Astrocyte of the hippocampus (primary cell): Measurements from ENCODE around the gene TSPAN4.

ENCODE experiments used
- DNase-seq: peaks from one replicate; pipeline ENCODE4 v3.0.0; 2011; ENCODE audit warnings: low read depth, low spot score

TSPAN4 gene

GRCh38 chr11:908273-908672, 65.6 kb downstream of the TSPAN4 start:
- DNase-seq = no peak

GRCh38 chr11:909406-909805, 66.8 kb downstream of the TSPAN4 start:
- no peak for DNase-seq

GRCh38 chr11:910044-910588, 67.5 kb downstream of the TSPAN4 start:
- no peak for DNase-seq

- peak; percentile 94 for DNase-seq
These were observed 68.0 kb downstream of the TSPAN4 start, which contains the start of gene CHID1 for GRCh38 chr11:910589-911030. CHID1 (minus strand) TSS chr11:910810; CDS start chr11:904816, 5,994 bp downstream.

GRCh38 chr11:911031-911889, 68.6 kb downstream of the TSPAN4 start:
- peak; percentile 91 for DNase-seq

GRCh38 chr11:911890-912219, 69.2 kb downstream of the TSPAN4 start:
- no peak for DNase-seq

GRCh38 chr11:912266-912665, 69.6 kb downstream of the TSPAN4 start:
- DNase-seq = no peak

GRCh38 chr11:913043-913442, 70.4 kb downstream of the TSPAN4 start:
- DNase-seq = no peak

GRCh38 chr11:914204-914603, 71.6 kb downstream of the TSPAN4 start:
- DNase-seq = no peak

- no peak for DNase-seq
These were observed 72.3 kb downstream of the TSPAN4 start for GRCh38 chr11:914747-915501.
